Activated effector memory CD4-positive, alpha-beta T cell treated with Interleukin-2 at 50 U/mL for 16 hours (primary cell): Measurements from ENCODE around the gene ATP13A3.

Source experiments
- DNase-seq: peaks from one replicate; pipeline ENCODE4 v3.0.0-alpha.2; 2020

Gene ATP13A3

DNA sequence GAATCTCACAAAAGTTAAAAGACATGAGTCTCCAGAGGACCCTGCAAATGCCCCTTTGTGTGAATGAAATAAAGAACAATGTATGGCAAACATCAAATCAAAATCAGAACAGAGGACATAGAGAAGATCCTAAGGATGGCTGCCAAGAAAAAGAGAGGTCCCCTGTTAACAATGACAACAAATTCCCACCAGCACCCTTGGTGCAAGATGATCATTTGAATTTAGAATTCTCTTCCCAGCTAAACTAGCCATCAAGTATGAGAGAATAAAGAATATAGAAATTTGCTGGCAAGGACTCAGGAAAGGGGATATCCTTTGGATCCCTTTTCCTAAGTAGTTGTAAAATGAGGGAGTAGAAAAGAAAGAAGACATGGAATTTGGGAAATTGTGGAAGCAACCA, 96.0 kb downstream of the ATP13A3 start:
- no peak for DNase-seq

DNA sequence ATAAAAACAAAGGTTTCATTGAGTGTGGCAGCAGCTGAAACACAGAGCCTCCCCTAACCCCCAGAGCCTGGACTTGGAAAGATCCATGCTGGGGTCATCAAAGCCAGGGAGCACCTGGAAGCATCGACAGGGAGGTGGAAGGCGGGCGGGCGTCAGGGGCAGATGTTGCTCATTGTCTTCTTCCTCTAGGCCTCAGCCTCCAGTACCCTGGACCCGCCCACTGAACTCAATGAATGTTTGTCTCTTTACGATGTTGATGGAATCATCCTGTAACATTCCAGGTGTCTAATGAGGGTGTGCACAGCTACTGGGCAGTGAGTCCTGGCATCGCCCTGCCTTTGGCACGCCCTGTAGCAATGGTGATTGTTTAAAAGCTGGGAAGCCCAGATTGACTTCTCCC, 97.5 kb downstream of the ATP13A3 start:
- DNase-seq: no peak

DNA sequence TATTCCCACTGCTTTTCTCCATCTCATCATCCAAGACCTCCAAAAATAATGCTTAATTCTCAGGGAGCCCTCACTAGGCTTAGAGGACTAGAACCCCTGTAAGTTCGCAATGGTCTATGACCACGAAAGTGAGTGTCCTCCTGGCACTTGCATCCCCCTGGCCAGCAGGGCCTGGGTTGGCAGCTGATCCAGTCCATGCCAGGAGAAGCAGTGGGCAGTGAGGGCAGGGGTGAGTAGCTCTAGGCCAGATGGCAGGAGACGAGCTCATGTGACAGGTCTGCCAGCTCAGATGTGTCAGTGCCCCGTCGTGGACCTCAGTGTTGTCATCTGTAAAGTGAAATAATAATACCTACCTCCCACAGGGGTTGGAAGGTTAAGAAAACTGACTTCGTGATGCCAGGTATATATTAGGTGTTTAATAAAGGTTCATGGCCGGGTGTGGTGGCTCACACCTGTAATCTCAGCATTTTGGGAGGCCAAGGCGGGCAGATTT, 98.8 kb downstream of the ATP13A3 start:
- no peak for DNase-seq

DNA sequence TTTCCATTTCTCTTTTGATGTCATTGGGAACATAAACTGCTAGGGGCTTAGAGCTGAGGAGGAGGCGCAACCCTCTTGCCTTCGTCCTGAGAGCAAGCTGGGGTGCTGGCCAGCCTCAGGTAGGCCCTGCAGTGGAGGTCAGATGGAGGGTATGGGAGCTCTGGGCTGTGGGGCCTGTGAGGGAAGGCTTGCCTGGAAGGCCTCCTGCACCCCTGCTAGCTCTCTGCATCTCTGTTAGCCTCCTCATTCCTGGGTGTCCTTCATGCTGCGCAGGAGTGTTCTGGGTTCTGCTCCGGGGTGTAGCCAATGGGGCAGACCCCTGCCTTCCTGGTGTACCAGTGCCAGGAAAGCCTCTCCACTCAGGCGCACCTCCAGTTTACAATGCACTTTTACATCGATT, 99.5 kb downstream of the ATP13A3 start:
- DNase-seq: no peak

DNA sequence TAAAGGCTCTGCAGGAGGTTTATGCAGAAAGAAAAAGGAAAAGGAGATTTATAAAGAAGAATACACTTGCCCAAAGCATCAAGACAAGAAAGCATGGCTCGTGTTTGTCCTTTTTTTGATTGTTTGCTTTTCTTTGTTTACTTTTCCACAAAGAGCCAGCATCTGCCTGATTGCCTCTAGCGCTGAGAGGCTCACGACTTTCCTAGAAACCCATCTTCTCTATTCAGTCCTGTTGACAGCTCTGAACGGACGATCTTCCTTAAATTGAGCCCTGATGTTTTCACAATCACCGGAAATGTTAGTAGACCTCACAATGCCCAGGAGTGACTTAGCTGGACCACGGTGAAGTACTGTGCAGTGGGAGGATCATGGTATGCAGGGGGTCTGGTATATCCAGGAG, 100.2 kb downstream of the ATP13A3 start:
- no peak for DNase-seq

DNA sequence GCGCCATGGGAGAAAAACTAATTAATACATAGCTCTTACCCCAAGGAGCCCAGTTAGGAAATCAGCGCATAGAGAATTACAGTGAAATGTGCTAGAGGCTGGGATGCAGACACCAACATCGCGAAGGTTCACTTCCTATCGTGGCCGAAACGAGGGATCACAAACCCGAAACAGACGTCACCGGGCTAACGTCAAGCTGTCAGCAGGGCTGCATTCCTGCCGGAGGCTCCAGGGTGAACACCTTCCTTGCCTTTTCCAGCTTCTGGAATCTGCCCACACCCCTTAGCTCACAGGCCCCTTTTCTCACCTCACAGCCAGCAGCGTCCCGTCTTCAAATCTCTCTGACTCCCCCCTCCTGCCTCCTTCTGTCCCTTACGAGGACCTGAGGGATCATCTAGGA, 100.7 kb downstream of the ATP13A3 start:
- DNase-seq: no peak

DNA sequence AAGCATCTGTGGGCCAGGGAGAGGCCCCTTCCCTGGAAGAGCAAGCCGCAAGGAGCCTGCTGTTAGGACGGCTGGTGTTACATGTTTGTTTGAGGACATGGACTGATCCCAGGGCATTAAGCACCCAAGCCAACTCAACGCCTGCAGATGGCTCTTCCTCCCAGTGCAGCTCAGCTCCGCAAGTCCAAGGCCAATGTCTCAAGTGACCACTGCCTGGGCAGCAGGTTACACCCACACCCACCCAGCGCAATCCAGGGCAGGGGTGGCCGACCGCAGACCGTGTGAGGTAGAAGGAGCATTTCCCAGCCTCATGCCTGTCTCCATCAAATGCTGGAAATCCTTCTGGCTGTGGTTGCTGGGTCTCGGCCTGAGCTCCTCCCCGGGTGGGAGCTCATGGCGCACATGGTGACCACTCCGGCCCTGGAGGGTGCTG, 102.2 kb downstream of the ATP13A3 start:
- DNase-seq: no peak

DNA sequence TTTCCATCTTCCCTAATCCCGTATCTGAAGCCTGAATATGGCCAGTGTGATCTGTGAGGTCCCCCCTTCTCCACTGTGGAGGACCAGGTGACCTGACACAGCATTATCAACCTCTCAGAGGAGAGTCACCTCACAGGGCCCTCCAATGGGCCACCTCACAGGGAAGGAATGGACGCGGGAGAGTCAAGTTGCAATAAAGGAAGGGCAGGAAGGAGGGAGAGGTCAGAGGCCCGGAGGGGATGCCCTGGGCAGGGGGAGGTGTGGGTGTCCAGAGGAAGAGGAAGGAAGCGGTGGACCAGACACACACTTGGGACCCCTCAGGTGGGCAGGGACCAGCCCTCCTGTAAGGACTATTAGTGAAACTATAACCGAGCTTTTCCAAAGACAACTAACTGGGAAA, 102.6 kb downstream of the ATP13A3 start:
- DNase-seq: no peak

DNA sequence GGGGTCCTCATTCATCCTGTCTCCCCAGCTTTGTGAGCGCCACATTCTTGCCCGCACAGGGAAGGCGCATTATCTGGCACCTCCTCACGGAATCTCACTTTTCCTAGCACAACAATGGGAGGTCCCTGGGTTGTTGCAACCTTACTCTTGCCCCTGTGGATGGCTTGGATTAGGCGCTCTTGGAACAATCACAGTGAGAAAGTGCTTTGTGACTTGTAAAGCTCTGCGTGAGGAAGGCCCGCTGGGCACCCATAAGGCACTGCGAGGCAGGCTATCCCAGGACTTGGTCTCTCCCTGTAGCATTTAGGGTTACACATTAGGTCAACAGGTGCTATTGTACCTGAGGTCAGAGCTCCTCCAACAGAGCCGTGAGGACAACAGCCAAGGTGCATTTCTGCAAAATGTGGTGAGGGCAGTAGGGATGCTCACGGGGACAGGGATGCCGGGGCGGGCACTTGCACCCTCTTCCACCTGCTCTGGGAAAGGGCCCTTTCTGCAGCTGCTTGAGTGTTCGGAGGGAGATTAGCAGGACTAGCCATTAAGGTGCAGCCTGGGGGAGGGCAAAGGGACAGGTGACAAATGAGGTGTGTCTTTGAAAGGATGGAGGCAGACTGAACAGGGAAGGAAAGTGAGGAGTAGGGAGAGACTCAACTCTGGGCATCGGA, 103.4 kb downstream of the ATP13A3 start:
- DNase-seq: no peak

DNA sequence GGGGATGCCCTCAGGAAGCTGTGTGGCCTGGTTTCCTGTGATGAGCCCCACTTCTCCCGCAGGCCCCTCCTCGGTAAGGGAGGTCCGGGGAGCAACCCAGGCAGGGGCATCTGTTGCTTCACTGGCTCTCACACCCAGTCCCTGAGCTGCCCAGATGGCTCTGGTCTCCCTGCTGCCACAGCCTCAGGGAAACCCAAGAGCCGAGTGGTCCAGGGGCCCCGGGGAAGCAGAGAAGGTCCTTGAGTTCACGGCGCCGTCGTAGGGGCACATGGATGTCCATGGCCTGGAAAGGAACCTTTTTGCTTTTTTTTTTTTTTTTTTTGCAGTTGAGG, 103.9 kb downstream of the ATP13A3 start:
- DNase-seq: no peak

DNA sequence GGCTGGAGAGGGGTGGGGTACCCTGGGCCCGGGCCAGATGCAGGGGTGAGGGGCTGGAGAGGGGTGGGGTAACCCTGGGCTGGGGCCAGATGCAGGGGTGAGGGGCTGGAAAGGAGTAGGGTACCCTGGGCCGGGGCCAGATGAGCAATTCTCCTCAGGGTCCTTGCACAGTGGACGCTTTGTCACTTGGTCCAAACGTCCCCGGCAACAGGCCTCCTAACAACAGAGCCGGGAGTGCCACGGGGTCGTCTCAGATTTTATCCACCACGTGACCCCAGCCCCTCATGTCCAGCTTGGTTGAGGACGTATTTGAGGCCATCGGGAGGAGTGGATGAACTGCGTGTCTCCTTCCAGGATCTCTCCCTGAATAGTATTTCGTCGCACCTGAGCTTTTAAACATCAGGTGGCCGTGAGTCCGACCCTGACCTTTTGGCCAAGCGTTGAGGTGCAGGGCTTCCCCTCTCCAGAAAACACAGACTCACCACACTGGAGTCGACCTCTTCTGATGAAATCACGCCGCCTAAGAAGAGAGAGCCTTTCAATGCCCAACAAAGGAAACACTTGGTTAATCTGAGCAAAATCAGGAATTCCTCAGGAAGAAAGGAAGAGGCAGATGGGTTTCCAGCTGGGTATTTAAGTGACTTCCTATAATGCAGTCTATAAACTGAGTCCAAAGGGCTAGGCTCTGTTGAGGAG, 104.5 kb downstream of the ATP13A3 start:
- DNase-seq: no peak

DNA sequence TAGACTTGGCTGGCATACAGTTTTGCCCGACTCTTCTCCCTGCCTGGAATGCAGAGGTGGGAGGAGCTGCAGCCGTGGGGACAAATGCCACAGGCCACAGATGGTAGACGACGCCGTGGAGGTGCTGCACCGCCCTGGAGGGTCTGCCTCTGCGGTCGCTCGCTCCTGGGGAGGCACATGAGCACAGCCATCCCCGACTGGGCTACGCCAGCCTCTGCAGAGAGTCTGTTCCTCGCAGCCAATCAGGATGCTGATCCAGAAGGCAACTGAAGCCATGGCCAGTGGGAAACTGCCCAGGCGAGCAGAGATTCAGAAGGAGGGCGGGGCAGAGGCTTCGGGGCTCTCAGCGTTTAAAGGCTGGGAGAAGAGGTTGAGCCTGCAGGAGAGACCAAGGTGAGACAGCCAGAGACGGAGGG, 105.3 kb downstream of the ATP13A3 start:
- DNase-seq: no peak

DNA sequence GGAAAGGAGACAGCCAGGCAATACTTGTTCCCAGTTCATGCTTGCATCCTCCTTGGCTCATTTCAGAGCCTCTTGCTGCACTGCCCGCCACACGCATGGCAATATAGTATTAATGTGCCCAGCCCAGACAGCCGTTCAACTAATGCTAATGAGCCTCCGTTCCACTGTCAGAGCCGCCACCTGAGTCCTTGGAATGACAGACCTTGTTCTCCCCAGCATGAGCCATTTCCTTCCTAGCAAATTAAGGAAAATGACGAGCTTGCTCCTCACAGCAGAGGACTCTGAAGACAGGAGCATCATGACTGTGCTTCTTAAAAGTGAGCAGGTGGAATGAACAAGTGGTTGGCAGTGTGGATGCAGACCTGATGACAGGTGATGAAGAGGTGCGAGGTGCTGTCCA, 106.5 kb downstream of the ATP13A3 start:
- DNase-seq: no peak

DNA sequence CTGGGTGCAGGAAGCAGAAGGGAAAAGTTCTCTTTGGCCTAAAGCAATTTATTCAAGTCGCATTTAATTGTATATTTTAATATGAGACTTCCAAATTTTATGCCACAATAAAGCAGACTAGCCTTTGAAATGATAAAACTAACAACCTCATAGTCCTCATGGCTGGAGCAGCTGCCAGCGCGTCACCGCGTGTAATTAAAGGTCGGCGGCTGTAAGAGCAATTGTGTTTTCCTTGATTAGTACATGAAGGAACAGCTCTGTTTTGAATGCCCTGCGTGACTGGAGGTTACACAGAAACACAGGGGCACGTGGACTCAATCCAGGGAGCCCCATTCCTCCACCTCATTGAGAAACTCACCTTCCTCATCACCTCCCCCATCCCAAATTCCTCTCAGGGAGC, 107.2 kb downstream of the ATP13A3 start:
- no peak for DNase-seq

DNA sequence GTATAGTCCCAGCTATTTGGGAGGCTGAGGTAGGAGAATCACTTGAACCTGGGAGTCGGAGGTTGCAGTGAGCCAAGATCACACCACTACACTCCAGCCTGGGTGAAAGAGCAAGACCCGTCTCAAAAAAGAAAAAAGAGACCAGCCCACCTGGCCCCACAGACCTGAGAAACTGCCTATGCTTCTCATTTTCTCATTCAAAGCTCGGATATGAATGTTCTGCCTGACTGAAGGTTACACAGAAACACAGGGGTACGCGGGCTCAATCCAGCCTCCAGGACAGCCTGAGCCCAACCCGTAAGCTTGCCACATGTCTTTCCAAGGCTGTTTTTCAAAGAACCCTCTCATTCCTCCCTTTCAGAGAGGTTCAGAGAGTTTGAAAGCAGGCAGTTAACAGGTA, 107.6 kb downstream of the ATP13A3 start:
- no peak for DNase-seq

DNA sequence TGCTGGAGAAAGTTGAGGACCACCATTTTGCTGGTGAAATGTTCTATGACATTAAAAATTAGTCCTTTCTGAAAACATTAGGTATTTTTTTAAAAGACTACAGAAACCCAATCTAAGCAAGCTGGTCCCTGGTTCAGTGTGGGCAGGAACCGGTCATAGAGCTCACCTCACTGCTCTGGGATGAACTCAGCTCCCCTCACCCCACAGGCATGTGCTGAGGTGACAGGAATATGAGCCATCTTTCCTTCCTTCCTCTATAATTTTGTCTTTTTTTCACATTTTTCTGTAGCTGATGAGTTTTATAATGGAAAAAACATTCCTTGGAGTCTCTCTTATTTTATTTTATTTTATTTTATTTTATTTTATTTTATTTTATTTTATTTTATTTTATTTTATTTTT, 109.1 kb downstream of the ATP13A3 start:
- DNase-seq: no peak

DNA sequence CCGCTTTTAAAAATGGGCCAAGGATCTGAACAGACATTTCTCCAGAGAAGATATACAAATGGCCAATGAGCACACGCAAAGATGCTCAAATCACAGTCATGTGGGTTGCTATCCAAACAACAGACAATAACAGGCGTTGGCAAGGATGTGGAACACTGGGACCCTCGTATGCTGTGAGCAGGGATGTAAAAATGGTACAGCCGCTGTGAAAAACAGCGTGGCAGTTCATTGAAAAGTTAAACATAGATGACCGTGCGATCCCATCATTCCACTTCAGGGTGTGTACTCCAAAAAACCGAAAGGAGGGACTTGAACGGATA, 110.6 kb downstream of the ATP13A3 start:
- DNase-seq: no peak

DNA sequence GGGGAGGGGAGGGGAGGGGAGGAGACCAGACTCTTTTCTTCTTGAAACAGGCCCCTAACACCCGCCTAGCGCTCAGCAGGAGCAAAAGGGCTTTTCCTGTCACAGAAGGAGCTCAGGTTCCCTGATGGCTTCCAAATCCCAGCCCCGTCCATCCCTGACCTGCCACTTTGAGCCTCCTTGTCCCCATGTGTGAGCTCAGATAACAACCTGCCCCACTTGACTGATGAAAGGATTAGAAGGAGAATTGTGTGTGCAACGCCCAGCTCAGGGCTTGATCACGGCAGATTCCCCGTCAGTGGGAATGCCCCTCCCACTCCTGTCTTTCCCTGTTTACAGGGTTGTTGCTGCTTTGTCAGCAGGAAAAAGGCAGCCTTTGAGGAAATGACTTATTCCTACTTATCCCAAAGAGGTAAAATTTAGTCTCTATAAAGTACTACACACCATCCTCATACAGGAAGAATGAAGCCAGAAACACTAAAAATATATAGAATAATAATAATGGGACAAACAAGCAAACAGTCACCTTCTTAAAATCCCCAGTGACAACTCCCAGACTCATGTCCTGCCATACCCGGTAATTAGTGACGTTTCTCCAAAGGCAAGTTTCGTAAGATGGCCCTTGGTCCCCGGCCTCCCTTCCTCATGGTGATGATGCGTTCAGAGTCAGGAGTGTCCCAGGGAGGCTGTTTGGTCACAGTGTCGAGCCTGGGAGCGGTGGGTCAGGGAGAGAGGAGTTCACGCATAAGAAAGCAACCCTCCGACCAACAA, 111.1 kb downstream of the ATP13A3 start:
- DNase-seq: no peak

DNA sequence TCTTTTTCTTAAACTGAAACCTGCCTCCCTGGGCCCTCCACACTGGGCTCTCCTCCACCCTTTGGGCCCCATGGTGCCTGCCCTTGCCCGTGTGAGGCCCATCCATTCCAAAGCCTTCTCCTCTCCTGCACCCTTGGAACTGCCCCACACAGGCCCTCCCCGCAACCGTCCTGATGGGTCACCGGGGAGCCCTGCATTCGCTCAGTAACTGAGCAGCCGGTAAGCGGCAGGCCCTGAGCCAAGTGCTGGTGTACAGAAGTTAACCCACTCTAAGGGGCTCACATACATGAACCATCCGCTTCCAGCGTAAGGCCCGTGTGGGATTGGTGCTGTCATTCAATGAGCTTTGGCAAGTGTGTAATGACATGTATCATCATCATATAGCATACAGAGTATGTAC, 111.9 kb downstream of the ATP13A3 start:
- no peak for DNase-seq

DNA sequence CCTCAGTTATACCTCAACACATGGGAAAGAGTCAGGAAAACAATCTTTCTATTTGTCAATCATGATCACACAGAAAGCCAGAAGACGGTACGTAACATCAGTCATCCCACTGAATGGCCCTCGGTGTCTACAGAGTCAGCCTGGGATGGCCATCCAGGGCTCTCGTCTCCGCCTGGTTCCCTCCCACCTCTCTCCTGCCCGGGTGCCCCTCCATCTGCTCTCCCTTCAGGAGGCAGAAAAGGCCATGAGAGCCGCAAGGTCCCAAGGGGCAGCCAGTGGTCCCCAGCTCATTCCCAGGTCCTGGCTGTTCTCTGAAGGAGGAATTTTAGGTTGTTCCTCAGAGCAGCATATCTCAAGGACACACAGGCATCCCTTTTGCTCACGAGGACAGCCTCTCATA, 112.9 kb downstream of the ATP13A3 start:
- DNase-seq: no peak

DNA sequence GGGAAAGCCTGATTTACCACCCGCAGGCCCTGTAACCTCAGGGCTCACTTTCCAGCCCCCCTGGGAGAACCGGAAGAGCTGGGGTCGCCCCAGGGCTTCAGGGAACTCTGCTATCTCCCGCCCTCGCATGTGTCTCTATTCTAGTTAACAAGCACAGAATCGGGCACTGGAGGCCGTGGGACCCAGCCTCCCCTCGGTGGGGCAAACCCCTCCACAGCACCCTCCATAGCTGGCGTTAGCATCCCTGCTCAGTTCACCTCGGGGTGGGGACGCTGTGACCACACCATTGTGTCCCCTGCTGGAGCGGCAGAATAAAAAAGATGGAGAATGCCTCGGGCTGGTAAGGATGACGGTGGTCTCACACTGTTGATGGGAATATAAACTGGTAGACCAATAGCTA, 113.8 kb downstream of the ATP13A3 start:
- no peak for DNase-seq

DNA sequence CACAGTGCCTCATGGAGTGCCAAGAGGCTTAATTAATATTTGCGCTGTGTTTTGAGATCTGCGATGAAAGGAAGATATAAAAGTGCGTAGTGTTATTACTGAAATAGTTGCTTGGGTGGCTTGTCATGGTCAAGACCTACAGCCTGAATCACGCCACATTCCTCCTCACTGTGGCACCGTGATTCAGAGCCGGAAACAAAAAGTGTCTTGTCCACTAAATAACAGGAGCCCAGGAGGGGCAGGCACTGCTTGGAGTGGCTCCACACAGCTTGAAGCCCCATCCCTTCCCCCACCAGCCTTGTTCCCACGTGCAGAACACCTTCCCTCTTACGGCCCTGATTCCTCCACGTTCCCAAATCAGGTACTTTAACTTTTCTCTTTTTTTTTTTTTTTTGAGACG, 116.0 kb downstream of the ATP13A3 start:
- no peak for DNase-seq

DNA sequence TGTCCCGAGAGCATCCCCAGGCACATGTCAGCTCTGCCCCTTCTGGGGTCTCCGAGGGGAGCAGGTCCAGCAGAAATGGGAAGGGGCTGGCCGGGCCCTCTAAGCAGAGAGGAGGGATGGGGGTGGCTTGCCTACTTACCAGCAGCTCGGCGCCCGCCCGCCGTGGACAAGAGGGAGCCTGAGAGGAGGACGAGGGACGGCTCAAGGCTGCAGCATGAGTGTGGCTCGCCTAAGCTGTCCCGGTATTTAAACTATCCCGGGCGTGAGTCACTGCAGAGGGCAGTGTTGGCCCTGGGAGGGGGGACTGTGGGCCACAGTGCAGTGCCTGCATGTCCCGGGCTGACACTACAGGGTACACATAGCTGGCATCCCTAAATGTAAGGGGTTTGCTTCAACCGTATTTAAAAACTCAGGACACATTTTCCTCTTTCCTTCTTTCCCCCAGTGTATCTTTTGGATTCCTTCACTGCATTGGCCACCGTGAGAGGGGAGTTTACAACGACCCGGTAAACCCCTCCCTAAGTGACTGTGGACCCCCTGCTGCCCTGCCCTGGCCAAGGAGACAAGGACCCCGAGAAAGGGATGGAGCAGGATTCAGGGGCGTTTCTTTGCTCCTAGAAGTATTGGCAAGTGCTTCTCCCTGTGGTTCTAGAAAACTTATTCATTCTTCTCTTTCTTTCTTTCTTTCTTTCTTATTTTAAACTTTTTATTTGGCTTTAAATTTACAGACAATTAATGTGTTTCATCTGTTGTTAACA, 117.1 kb downstream of the ATP13A3 start, which contains the start of gene LRRC15:
TSS of gene LRRC15 (minus strand) at position 222 of the 758 bp plus-strand sequence. CDS start 8,700 bp downstream, outside the sequence.
- no peak for DNase-seq
